GM13976 (cell line): ENCODE measurements around the gene RAB33A.

Source experiments
- DNase-seq: peaks from one replicate; pipeline ENCODE4 v3.0.0; 2012; ENCODE audit warnings: low spot score
- in situ Hi-C: fragments of 300-500 bp; cut with MboI; formaldehyde crosslinking; loops from one replicate; pipeline ENCODE4 v1.12.0; 2022; ENCODE audit warnings: low sequenced_read_pairs, mixed read lengths, inconsistent platforms; ENCODE audit not compliant: unreplicated experiment
- TF ChIP-seq, protein P1 (sequence below): IDR thresholded peaks from 2 replicates; pipeline ENCODE4 v1.5.1; 2012; ENCODE audit warnings: borderline replicate concordance, mild to moderate bottlenecking; ENCODE audit not compliant: insufficient read depth; ENCODE audit errors: extremely low read depth, missing control alignments, control extremely low read depth

The RAB33A gene

DNA sequence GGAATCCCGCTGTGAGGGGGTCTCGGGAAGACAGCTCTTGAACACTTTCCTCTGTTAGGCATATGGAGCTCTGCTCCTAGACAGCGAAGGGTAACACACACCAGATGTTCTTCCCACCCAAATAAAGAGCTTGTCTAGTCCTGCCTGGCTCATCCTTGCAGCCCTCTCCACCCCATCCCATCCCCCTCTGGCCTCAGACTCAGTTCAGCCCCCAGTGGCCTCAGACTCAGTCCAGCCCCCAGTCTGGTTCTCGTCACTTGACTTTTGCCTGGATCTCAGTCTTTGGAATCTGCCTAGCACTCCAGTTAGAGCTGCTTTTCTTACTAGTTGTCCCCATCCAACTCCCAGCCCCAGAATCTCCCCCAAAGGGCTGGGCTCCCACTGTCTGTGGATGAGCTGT lies 14.9 kb downstream of the RAB33A start:
- in situ Hi-C loops: loop anchor here (25.0 kb wide), 1 partner anchor 574 kb away; no protein-coding TSS in a partner anchor
- TF ChIP-seq, protein P1, sequence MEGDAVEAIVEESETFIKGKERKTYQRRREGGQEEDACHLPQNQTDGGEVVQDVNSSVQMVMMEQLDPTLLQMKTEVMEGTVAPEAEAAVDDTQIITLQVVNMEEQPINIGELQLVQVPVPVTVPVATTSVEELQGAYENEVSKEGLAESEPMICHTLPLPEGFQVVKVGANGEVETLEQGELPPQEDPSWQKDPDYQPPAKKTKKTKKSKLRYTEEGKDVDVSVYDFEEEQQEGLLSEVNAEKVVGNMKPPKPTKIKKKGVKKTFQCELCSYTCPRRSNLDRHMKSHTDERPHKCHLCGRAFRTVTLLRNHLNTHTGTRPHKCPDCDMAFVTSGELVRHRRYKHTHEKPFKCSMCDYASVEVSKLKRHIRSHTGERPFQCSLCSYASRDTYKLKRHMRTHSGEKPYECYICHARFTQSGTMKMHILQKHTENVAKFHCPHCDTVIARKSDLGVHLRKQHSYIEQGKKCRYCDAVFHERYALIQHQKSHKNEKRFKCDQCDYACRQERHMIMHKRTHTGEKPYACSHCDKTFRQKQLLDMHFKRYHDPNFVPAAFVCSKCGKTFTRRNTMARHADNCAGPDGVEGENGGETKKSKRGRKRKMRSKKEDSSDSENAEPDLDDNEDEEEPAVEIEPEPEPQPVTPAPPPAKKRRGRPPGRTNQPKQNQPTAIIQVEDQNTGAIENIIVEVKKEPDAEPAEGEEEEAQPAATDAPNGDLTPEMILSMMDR: no peak
- no peak for DNase-seq

DNA sequence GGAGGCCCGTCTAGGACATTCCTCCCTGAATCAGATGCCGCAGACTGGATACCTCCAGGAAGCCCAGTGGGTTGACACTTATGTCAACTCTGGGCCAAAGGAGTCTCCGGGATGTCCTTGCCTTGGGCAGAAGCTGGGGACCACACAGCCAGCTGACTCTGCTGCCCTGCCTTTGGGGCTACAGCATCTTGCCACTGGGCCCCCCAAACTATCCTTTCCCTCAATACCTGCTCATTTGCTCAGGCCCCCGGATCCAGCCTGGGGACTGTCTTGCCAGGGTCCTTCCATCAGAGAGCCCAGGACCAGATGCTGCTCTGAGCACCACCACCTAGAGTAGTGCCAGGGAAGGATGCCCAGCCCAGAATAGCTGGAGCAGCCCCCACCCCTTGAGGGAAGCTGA lies 19.0 kb downstream of the RAB33A start:
- TF ChIP-seq, protein P1: no peak
- no peak for DNase-seq
- in situ Hi-C loops: loop anchor here (10.0 to 25.0 kb wide), 2 partner anchors 116 to 578 kb away; no protein-coding TSS in a partner anchor

DNA sequence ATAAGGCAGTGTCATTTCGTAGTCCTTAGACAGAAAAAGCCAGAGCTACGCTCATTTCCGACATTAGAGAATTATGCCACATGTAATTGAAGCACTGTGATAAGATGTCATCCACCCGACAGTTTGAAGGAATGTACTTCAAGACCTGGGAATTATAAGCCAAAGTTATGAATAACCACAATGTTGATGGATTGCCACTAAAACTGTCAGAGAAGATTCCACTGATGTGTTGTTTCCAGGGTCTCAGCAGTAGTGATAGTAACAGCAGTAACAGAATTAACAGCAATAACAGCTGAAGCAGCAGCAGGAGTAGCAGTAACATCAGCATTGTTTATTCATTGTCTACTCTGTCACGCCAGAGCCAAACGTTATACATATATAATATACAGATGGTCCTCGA lies 24.7 kb downstream of the RAB33A start:
- in situ Hi-C loops: loop anchor here (10.0 to 25.0 kb wide), 2 partner anchors 122 to 584 kb away; no protein-coding TSS in a partner anchor
- TF ChIP-seq, protein P1: no peak
- DNase-seq: no peak

DNA sequence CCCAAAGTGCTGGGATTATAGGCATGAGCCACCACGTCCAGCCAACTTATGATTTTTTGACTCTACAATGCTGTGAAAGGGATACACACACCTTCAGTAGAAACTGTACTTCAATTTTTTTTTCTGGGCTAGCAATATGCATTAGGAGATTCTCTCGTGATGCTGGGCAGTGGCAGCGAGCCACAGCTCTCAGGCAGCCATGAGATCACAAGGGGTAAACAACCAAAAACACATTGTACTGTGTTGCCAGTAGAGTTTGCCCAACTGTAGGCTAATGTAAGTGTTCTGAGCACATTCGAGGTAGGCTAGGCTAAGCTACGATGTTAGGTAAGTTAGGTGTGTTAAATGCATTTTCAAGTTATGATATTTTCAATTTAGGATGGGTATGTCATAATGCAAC lies 25.7 kb downstream of the RAB33A start:
- TF ChIP-seq, protein P1: no peak
- no peak for DNase-seq
- in situ Hi-C loops: loop anchor here (10.0 to 25.0 kb wide), 2 partner anchors 123 to 585 kb away; no protein-coding TSS in a partner anchor

DNA sequence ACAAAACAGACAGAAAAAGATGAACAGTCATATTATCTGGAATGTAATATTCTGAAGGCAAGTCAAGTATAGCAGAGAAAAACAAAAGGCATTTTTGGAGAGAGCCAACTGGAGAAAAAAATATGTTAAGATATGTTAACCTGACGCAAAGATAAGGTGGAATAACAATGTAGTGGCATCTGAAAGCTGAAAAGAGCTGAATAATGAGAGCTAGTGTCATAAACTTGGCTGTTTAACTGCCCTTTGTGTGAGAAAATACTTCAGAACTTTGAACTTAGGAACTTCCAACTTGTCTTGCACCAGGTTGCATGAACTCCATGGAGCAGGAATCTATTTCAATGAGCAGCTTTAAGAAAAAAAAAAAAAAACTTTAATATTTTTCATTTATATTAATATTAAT lies 32.9 kb downstream of the RAB33A start:
- TF ChIP-seq, protein P1: no peak
- DNase-seq: no peak
- in situ Hi-C loops: no loop called here

DNA sequence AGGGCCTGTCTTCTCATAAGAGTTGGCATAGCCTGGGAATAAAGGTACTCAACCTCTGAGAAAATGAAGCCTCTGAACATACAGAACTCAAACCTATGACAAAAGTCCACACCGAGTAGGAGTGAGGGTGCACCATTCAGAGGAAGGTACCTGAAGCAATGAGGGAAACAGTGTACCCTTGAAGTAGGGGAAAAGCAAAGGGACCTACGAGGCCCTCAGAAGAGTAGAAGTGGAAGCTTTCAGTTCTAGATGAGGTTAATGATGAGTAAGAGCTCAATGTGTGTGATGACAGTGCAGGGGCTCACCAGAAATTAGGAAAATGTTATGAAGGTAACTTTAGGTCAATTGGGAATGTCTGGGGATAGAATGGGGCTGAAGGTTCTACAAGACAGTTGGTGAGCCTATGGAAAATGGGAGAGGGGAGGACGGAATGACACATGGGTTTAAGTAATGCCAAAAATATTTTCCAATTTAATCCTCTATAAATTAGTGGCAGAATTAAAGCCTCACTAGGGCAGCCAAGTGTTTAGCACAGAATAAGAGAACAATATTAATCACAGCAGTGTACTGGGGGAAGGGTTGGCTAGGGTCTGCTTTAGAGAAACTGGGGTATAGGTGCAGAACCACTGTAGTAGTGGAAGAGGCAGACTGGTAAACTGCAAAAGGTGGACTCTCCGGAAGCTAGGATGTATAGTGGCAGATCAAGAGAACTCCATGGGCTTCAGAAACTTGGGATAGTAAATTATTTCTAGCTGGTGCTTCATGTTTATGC lies 39.8 kb downstream of the RAB33A start:
- TF ChIP-seq, protein P1: no peak
- in situ Hi-C loops: no loop called here
- no peak for DNase-seq
